ENCODE measurements around the gene KRT34. TPM values are rescaled to one million over a fixed set of nuclear protein-coding genes. Genes with fewer than 3 reads are reported as not detected.

Gene KRT34
- total and polyA plus RNA-seq, 2 experiments from 2014 or later = 39.8 to 77.8 TPM

GRCh38 chr17:41345992-41346391, 36.1 kb downstream of the KRT34 start:
- no peak for TF ChIP-seq EZH2 (IDR thresholded peaks at IDR 0.05; ENCODE audit: insufficient read depth, poor library complexity, severe bottlenecking)
- no peak for TF ChIP-seq EZH2phosphoT487 (IDR thresholded peaks at IDR 0.05; ENCODE audit: insufficient read depth, low read depth)
- 92 to 95% methylated on average over 3 of the region's 3 CpGs for WGBS, 2 experiments (ENCODE audit: low coverage in 1 of 2, low lambda C conversion rate in 2 of 2, missing lambda C conversion rate in 2 of 2)
- Histone ChIP-seq H3F3A (ENCODE audit: insufficient read depth) (no peaks in the 10 kb centered on the region), H3K4me2 (ENCODE audit: unreplicated experiment) (no peak overlapping the region), H4K20me1 (ENCODE audit: insufficient read depth) (no peaks in the 10 kb centered on the region), H3K9ac (no peak overlapping the region), H3K27me3 (replicated peaks; ENCODE audit: insufficient read depth) (no peaks in the 10 kb centered on the region), H3K4me1 (ENCODE audit: insufficient read depth) (no peaks in the 10 kb centered on the region), H3K36me3 (ENCODE audit: low read depth) (no peaks in the 10 kb centered on the region), H2AFZ (no peak overlapping the region), H3K9me2 (ENCODE audit: insufficient read depth) (no peaks in the 10 kb centered on the region), H3K9me3 (ENCODE audit: low read depth) (no peaks in the 10 kb centered on the region), H3K4me3 (no peak overlapping the region), H3K79me2 (ENCODE audit: insufficient read depth) (no peaks in the 10 kb centered on the region), H3K27ac (no peak overlapping the region)
- no peak for DNase-seq
- in situ Hi-C loops (cut with MboI) = loop anchor here (25.0 kb wide), 1 partner anchor 316 kb away; no protein-coding TSS in a partner anchor

DNA sequence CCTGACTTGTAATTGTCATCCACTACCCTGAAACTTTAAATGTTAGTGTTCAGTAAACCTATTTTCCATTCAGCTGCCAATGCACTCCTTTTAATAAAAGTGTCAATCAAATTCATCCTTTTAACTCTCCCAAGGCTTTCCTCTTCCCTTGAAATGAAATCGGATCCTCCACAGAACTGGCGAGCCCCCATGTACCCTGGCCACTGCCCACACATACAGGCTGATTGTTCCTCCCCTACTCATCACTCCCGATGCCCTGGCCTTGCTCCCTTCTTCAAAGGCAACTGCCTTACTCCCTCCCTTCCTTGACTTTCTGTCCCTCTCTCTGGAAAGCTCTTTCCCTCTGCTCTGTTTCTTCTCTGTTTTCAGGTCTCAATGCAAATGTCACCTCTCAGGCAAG, 39.1 kb downstream of the KRT34 start:
- in situ Hi-C loops (cut with MboI) = loop anchor here (25.0 kb wide), 1 partner anchor 319 kb away; no protein-coding TSS in a partner anchor

GRCh38 chr17:41340934-41341861, 40.9 kb downstream of the KRT34 start:
- H2AFZ ChIP-seq = no peak overlapping the region
- no peak overlapping the region for H3K9ac ChIP-seq
- WGBS, 2 experiments (ENCODE audit: low coverage in 1 of 2, low lambda C conversion rate in 2 of 2, missing lambda C conversion rate in 2 of 2) = 70 to 71% methylated on average over 7 of the region's 7 CpGs
- no peak overlapping the region for H3K27ac ChIP-seq
- no peak for DNase-seq
- no peaks in the 10 kb centered on the region for H3K9me3 ChIP-seq (ENCODE audit: low read depth)
- no peak overlapping the region for H3K4me2 ChIP-seq (ENCODE audit: unreplicated experiment)
- H3K79me2 ChIP-seq (ENCODE audit: insufficient read depth) = no peaks in the 10 kb centered on the region
- no peaks in the 10 kb centered on the region for H3K27me3 ChIP-seq (replicated peaks; ENCODE audit: insufficient read depth)
- no peaks in the 10 kb centered on the region for H3K4me1 ChIP-seq (ENCODE audit: insufficient read depth)
- H3K36me3 ChIP-seq (ENCODE audit: low read depth) = no peaks in the 10 kb centered on the region
- TF ChIP-seq EZH2 (IDR thresholded peaks at IDR 0.05; ENCODE audit: insufficient read depth, poor library complexity, severe bottlenecking) (no peak), EZH2phosphoT487 (IDR thresholded peaks at IDR 0.05; ENCODE audit: insufficient read depth, low read depth) (no peak)
- no peaks in the 10 kb centered on the region for H4K20me1 ChIP-seq (ENCODE audit: insufficient read depth)
- no peak overlapping the region for H3K4me3 ChIP-seq
- in situ Hi-C loops (cut with MboI) = loop anchor here (25.0 kb wide), 1 partner anchor 321 kb away; no protein-coding TSS in a partner anchor
- H3K9me2 ChIP-seq (ENCODE audit: insufficient read depth) = no peaks in the 10 kb centered on the region
- peaks cover 11% of the 10 kb centered on the region; the same call in 1 of the 2 replicates for H3F3A ChIP-seq (ENCODE audit: insufficient read depth)

More for the DNA sequence above, 39.1 kb downstream of the KRT34 start:
- 45 to 55% methylated on average over 3 of the region's 3 CpGs for WGBS, 2 experiments (ENCODE audit: low coverage in 1 of 2, low lambda C conversion rate in 2 of 2, missing lambda C conversion rate in 2 of 2)
- Histone ChIP-seq H3K27me3 (replicated peaks; ENCODE audit: insufficient read depth) (no peaks in the 10 kb centered on the region), H3K4me2 (ENCODE audit: unreplicated experiment) (no peak overlapping the region), H3K9me2 (ENCODE audit: insufficient read depth) (no peaks in the 10 kb centered on the region), H3K27ac (no peak overlapping the region), H3K4me3 (no peak overlapping the region), H3K4me1 (ENCODE audit: insufficient read depth) (no peaks in the 10 kb centered on the region), H3K9me3 (ENCODE audit: low read depth) (no peaks in the 10 kb centered on the region), H4K20me1 (ENCODE audit: insufficient read depth) (no peaks in the 10 kb centered on the region), H3K9ac (no peak overlapping the region), H3F3A (ENCODE audit: insufficient read depth) (peaks cover 11% of the 10 kb centered on the region; the same call in 1 of the 2 replicates), H3K79me2 (ENCODE audit: insufficient read depth) (no peaks in the 10 kb centered on the region), H2AFZ (no peak overlapping the region), H3K36me3 (ENCODE audit: low read depth) (no peaks in the 10 kb centered on the region)
- no peak for DNase-seq
- TF ChIP-seq EZH2 (IDR thresholded peaks at IDR 0.05; ENCODE audit: insufficient read depth, poor library complexity, severe bottlenecking) = no peak
- TF ChIP-seq EZH2phosphoT487 (IDR thresholded peaks at IDR 0.05; ENCODE audit: insufficient read depth, low read depth) = no peak

- TF ChIP-seq EZH2 (IDR thresholded peaks at IDR 0.05; ENCODE audit: insufficient read depth, poor library complexity, severe bottlenecking) (no peak), EZH2phosphoT487 (IDR thresholded peaks at IDR 0.05; ENCODE audit: insufficient read depth, low read depth) (no peak)
- no peaks in the 10 kb centered on the region for H3K27me3 ChIP-seq (replicated peaks; ENCODE audit: insufficient read depth)
- in situ Hi-C loops (cut with MboI) = loop anchor here (25.0 kb wide), 1 partner anchor 322 kb away; no protein-coding TSS in a partner anchor
These were observed 41.6 kb downstream of the KRT34 start for GRCh38 chr17:41340494-41340893.

More at GRCh38 chr17:41340494-41340893, 41.6 kb downstream of the KRT34 start:
- no peak for DNase-seq
- H3K9me3 ChIP-seq (ENCODE audit: low read depth) = no peaks in the 10 kb centered on the region
- no peak overlapping the region for H3K27ac ChIP-seq
- H3F3A ChIP-seq (ENCODE audit: insufficient read depth) = peaks cover 11% of the 10 kb centered on the region; the same call in 1 of the 2 replicates
- no peaks in the 10 kb centered on the region for H3K79me2 ChIP-seq (ENCODE audit: insufficient read depth)
- no peak overlapping the region for H3K4me3 ChIP-seq
- 12 to 14% methylated on average over 3 of the region's 3 CpGs for WGBS, 2 experiments (ENCODE audit: low coverage in 1 of 2, low lambda C conversion rate in 2 of 2, missing lambda C conversion rate in 2 of 2)
- H3K36me3 ChIP-seq (ENCODE audit: low read depth) = no peaks in the 10 kb centered on the region
- no peak overlapping the region for H3K9ac ChIP-seq
- no peaks in the 10 kb centered on the region for H3K4me1 ChIP-seq (ENCODE audit: insufficient read depth)
- no peak overlapping the region for H3K4me2 ChIP-seq (ENCODE audit: unreplicated experiment)
- no peak overlapping the region for H2AFZ ChIP-seq
- no peaks in the 10 kb centered on the region for H4K20me1 ChIP-seq (ENCODE audit: insufficient read depth)
- no peaks in the 10 kb centered on the region for H3K9me2 ChIP-seq (ENCODE audit: insufficient read depth)

Data from GM23248 (cell line).